PC-9 (cell line): ENCODE results near the gene AK9. TPM values are rescaled to one million over a fixed set of nuclear protein-coding genes. Genes with fewer than 3 reads are reported as not detected.

ENCODE experiments used
- BruUV-seq: library from RNA; stranded (reverse); fragments of 400-500 nt; replicated peaks from 2 replicates; lab custom pipeline; 2021; lab: Mats Ljungman, UMichigan
- CTCF ChIA-PET: fragments of 300-600 bp; sonication (Branson Sonifier 250); formaldehyde crosslinking; loops from one replicate; lab custom pipeline; 2022; ENCODE audit warnings: antibody characterized with exemption; lab: Charles Lee
- POLR2A ChIA-PET: fragments of 300-600 bp; sonication (Branson Sonifier 250); formaldehyde crosslinking; loops from one replicate; lab custom pipeline; 2022; ENCODE audit warnings: antibody characterized with exemption; ENCODE audit not compliant: unreplicated experiment; lab: Charles Lee
- DNase-seq, 2 experiments: peaks; one replicate each; pipeline versions ENCODE4 v3.0.0 to v3.0.0-alpha.2; 2015 to 2022; ENCODE audit warnings: mixed read lengths in 1 of 2
- H2AFZ ChIP-seq: fragments of 200-600 bp; sonication (generic); 2 replicates; pipeline ENCODE4 v1.8.1; 2017; ENCODE audit warnings: antibody characterized with exemption
- H3F3A ChIP-seq: fragments of 200-600 bp; sonication (generic); 2 replicates; pipeline ENCODE4 v1.8.1; 2017; ENCODE audit warnings: antibody characterized with exemption, mild to moderate bottlenecking, low read depth; ENCODE audit not compliant: insufficient read depth
- H3K27ac ChIP-seq: fragments of 200-600 bp; sonication (generic); 2 replicates; pipeline ENCODE4 v1.6.1; 2016; ENCODE audit warnings: mixed run types
- H3K27me3 ChIP-seq: fragments of 200-600 bp; sonication (generic); 2 replicates; pipeline ENCODE4 v1.6.1; 2016; ENCODE audit warnings: low read depth, mixed run types; ENCODE audit not compliant: insufficient read depth
- H3K36me3 ChIP-seq: fragments of 200-600 bp; sonication (generic); 2 replicates; pipeline ENCODE4 v1.6.1; 2016; ENCODE audit warnings: low read depth, mixed run types
- H3K4me1 ChIP-seq: fragments of 200-600 bp; sonication (generic); replicated peaks from 2 replicates; pipeline ENCODE4 v1.6.1; 2016; ENCODE audit warnings: mixed run types; ENCODE audit not compliant: insufficient read depth
- H3K4me2 ChIP-seq: fragments of 200-600 bp; sonication (generic); 2 replicates; pipeline ENCODE4 v1.6.1; 2017; ENCODE audit warnings: mixed run types
- H3K4me3 ChIP-seq: fragments of 200-600 bp; sonication (generic); 2 replicates; pipeline ENCODE4 v1.6.1; 2016; ENCODE audit warnings: mixed run types
- H3K79me2 ChIP-seq: fragments of 200-600 bp; sonication (generic); 2 replicates; pipeline ENCODE4 v1.6.1; 2017; ENCODE audit warnings: low read depth, mixed run types
- H3K9me2 ChIP-seq: fragments of 200-600 bp; sonication (generic); 2 replicates; pipeline ENCODE4 v1.8.1; 2017; ENCODE audit warnings: mild to moderate bottlenecking; ENCODE audit not compliant: insufficient read depth
- H3K9me3 ChIP-seq: fragments of 200-600 bp; sonication (generic); 2 replicates; pipeline ENCODE4 v1.8.1; 2016; ENCODE audit warnings: low read depth; ENCODE audit not compliant: insufficient read depth
- H4K20me1 ChIP-seq: fragments of 200-600 bp; sonication (generic); 2 replicates; pipeline ENCODE4 v1.8.1; 2017; ENCODE audit not compliant: insufficient read depth
- CTCF ChIP-seq: fragments of 200-600 bp; sonication (generic); conservative IDR thresholded peaks from 2 replicates; pipeline ENCODE4 v1.6.1; 2017; ENCODE audit warnings: mixed run types, antibody characterized with exemption, mild to moderate bottlenecking, moderate library complexity
- EZH2 ChIP-seq: fragments of 200-600 bp; sonication (generic); IDR thresholded peaks from 2 replicates; pipeline ENCODE4 v1.8.0; 2017; ENCODE audit warnings: antibody characterized with exemption, low read depth
- intact Hi-C: fragments of 100-400 bp; cut with micrococcal nuclease; formaldehyde crosslinking; loops from one replicate; pipeline ENCODE4 v1.10.0; 2022; ENCODE audit not compliant: unreplicated experiment
- total RNA-seq: library from RNA; stranded (reverse); gene quantifications from 2 replicates; pipeline ENCODE4 v1.2.3, GENCODE V29; 2021

The AK9 gene
- total RNA-seq, 1 experiment from 2014 or later = 7.4 TPM

- ChIA-PET POLR2A (no interaction called here), CTCF (no interaction called here)
- no peaks in the 10 kb centered on the region for H3K36me3 ChIP-seq
- no peaks in the 10 kb centered on the region for H3K79me2 ChIP-seq
- no peak overlapping the region for H3K4me3 ChIP-seq
- H2AFZ ChIP-seq = no peak overlapping the region
- BruUV-seq = no TSS peak
- intact Hi-C loops = no loop called here
- no peaks in the 10 kb centered on the region for H4K20me1 ChIP-seq
- H3K4me1 ChIP-seq = no peaks in the 10 kb centered on the region
- H3K9me3 ChIP-seq = no peaks in the 10 kb centered on the region
- DNase-seq = no peak
- H3F3A ChIP-seq = no peaks in the 10 kb centered on the region; the same call in 1 of the 2 replicates
- H3K4me2 ChIP-seq = no peak overlapping the region
- TF ChIP-seq EZH2 (no peak), CTCF (no peak)
- no peaks in the 10 kb centered on the region for H3K9me2 ChIP-seq
- no peaks in the 10 kb centered on the region for H3K27me3 ChIP-seq
- no peak overlapping the region for H3K27ac ChIP-seq
Observed at GRCh38 chr6:109722564-109723254, 31.7 kb upstream of the AK9 start.

GRCh38 chr6:109722011-109722410 lies 31.0 kb upstream of the AK9 start:
- DNase-seq = no peak
- TF ChIP-seq CTCF (no peak), EZH2 (no peak)
- ChIA-PET POLR2A (no interaction called here), CTCF (interaction anchor here (0.6 kb wide), 1 partner anchor 201 kb away, joined by 3 read pairs; no protein-coding TSS in a partner anchor)
- Histone ChIP-seq H3K9me3 (no peaks in the 10 kb centered on the region), H3K27me3 (no peaks in the 10 kb centered on the region), H3K4me1 (no peaks in the 10 kb centered on the region), H3K4me3 (no peak overlapping the region), H2AFZ (no peak overlapping the region), H3K9me2 (no peaks in the 10 kb centered on the region), H3K4me2 (no peak overlapping the region), H3F3A (no peaks in the 10 kb centered on the region; the same call in 1 of the 2 replicates), H3K36me3 (0 out of 2 replicates have a peak, but pooled peaks cover 6% of the 10 kb centered on the region), H3K79me2 (no peaks in the 10 kb centered on the region), H3K27ac (no peak overlapping the region), H4K20me1 (no peaks in the 10 kb centered on the region)
- no TSS peak for BruUV-seq
- intact Hi-C loops = no loop called here

- no peaks in the 10 kb centered on the region for H3K9me2 ChIP-seq
Observed at GRCh38 chr6:109720311-109720710, 29.3 kb upstream of the AK9 start.

More at GRCh38 chr6:109720311-109720710, 29.3 kb upstream of the AK9 start:
- H3K36me3 ChIP-seq = 0 out of 2 replicates have a peak, but pooled peaks cover 6% of the 10 kb centered on the region
- H3K27ac ChIP-seq = no peak overlapping the region
- H3K27me3 ChIP-seq = no peaks in the 10 kb centered on the region
- no TSS peak for BruUV-seq
- TF ChIP-seq EZH2 = no peak
- TF ChIP-seq CTCF = no peak
- no peaks in the 10 kb centered on the region for H3K9me3 ChIP-seq
- H3K4me1 ChIP-seq = no peaks in the 10 kb centered on the region
- DNase-seq = no peak
- no peaks in the 10 kb centered on the region for H3K79me2 ChIP-seq
- H4K20me1 ChIP-seq = no peaks in the 10 kb centered on the region
- H3F3A ChIP-seq = no peaks in the 10 kb centered on the region; the same call in 1 of the 2 replicates
- intact Hi-C loops = no loop called here
- H2AFZ ChIP-seq = no peak overlapping the region
- ChIA-PET CTCF (no interaction called here), POLR2A (interaction anchor here (0.7 kb wide), 1 partner anchor 1085 kb away, joined by 5 read pairs; no protein-coding TSS in a partner anchor)
- H3K4me2 ChIP-seq = no peak overlapping the region
- no peak overlapping the region for H3K4me3 ChIP-seq
